HG02571 (cell line): ENCODE results near the gene SLAMF6.
"Not testable (repeated sequence)": the region's sequence is repeated elsewhere in the genome, so short reads cannot be mapped to it uniquely, and the experiment has no call there.

Source experiments
- ATAC-seq: cut with Tn5 transposase; IDR thresholded peaks from one replicate; pipeline ENCODE4 v1.9.1; 2021; ENCODE audit warnings: mild to moderate bottlenecking, moderate library complexity; ENCODE audit not compliant: unreplicated experiment

The SLAMF6 gene

GRCh38 chr1:160515908-160516307, 7.1 kb downstream of the SLAMF6 start:
- not testable (repeated sequence) for ATAC-seq

GRCh38 chr1:160504651-160505050, 18.4 kb downstream of the SLAMF6 start:
- ATAC-seq, result no peak

GRCh38 chr1:160503087-160503486, 20.0 kb downstream of the SLAMF6 start:
- ATAC-seq, result no peak

GRCh38 chr1:160500321-160500990, 22.6 kb downstream of the SLAMF6 start:
- no peak for ATAC-seq

- no peak for ATAC-seq
These were observed 23.4 kb downstream of the SLAMF6 start for GRCh38 chr1:160499631-160500030.

GRCh38 chr1:160498301-160499065, 24.6 kb downstream of the SLAMF6 start:
- not testable (repeated sequence) for ATAC-seq

GRCh38 chr1:160496334-160496733, 26.7 kb downstream of the SLAMF6 start:
- ATAC-seq, result no peak

- no peak for ATAC-seq
These were observed 28.4 kb downstream of the SLAMF6 start for GRCh38 chr1:160494620-160495019.

- ATAC-seq, result no peak
These were observed 30.4 kb downstream of the SLAMF6 start for GRCh38 chr1:160492617-160493016.

- ATAC-seq, result no peak
These were observed 31.1 kb downstream of the SLAMF6 start for GRCh38 chr1:160491981-160492380.

- ATAC-seq, result no peak
These were observed 32.0 kb downstream of the SLAMF6 start for GRCh38 chr1:160491017-160491416.

- no peak for ATAC-seq
These were observed 33.4 kb downstream of the SLAMF6 start for GRCh38 chr1:160489513-160490261.

GRCh38 chr1:160488347-160489058, 34.6 kb downstream of the SLAMF6 start:
- no peak for ATAC-seq

- ATAC-seq, result no peak
These were observed 36.6 kb downstream of the SLAMF6 start for GRCh38 chr1:160486453-160486852.

GRCh38 chr1:160483505-160484185, 39.4 kb downstream of the SLAMF6 start:
- no peak for ATAC-seq

GRCh38 chr1:160481979-160482596, 41.0 kb downstream of the SLAMF6 start:
- ATAC-seq, result no peak

GRCh38 chr1:160480781-160481180, 42.3 kb downstream of the SLAMF6 start:
- not testable (repeated sequence) for ATAC-seq

- not testable (repeated sequence) for ATAC-seq
These were observed 44.0 kb downstream of the SLAMF6 start for GRCh38 chr1:160479091-160479490.

- no peak for ATAC-seq
These were observed 48.4 kb downstream of the SLAMF6 start for GRCh38 chr1:160474392-160475242.
